OCI-M2 (cell line): ENCODE measurements around the gene CHRNB4.
"Not testable (repeated sequence)": the region's sequence is repeated elsewhere in the genome, so short reads cannot be mapped to it uniquely, and the experiment has no call there.

Source experiments
- DNase-seq: peaks from one replicate; lab custom pipeline; 2025; ENCODE audit not compliant: unreplicated experiment; lab: John Stamatoyannopoulos, UW

Gene CHRNB4

GRCh38 chr15:78618064-78618463 is 22.9 kb downstream of the CHRNB4 start:
- DNase-seq = no peak

- DNase-seq = no peak
These were observed 23.5 kb downstream of the CHRNB4 start for GRCh38 chr15:78617516-78617915.

GRCh38 chr15:78617076-78617475 is 23.9 kb downstream of the CHRNB4 start:
- DNase-seq = no peak

GRCh38 chr15:78616506-78616905 is 24.5 kb downstream of the CHRNB4 start:
- no peak for DNase-seq

- no peak for DNase-seq
These were observed 25.8 kb downstream of the CHRNB4 start for GRCh38 chr15:78615151-78615589.

- no peak for DNase-seq
These were observed 27.0 kb downstream of the CHRNB4 start for GRCh38 chr15:78614021-78614420.

GRCh38 chr15:78609551-78609950 is 31.5 kb downstream of the CHRNB4 start:
- not testable (repeated sequence) for DNase-seq

GRCh38 chr15:78605680-78606079 is 35.3 kb downstream of the CHRNB4 start:
- DNase-seq = no peak

- DNase-seq = no peak
These were observed 35.8 kb downstream of the CHRNB4 start for GRCh38 chr15:78605201-78605600.

- no peak for DNase-seq
These were observed 36.6 kb downstream of the CHRNB4 start for GRCh38 chr15:78604420-78604819.

GRCh38 chr15:78603467-78603866 is 37.5 kb downstream of the CHRNB4 start:
- DNase-seq = no peak

GRCh38 chr15:78599189-78599588 is 41.8 kb downstream of the CHRNB4 start:
- no peak for DNase-seq

- DNase-seq = no peak
These were observed 42.7 kb downstream of the CHRNB4 start for GRCh38 chr15:78598348-78598747.

GRCh38 chr15:78597583-78597982 is 43.4 kb downstream of the CHRNB4 start:
- DNase-seq = no peak

GRCh38 chr15:78574944-78575343 is 66.1 kb downstream of the CHRNB4 start:
- no peak for DNase-seq
